ENCODE measurements around the gene FAM156A.
"Not testable (repeated sequence)": the region's sequence is repeated elsewhere in the genome, so short reads cannot be mapped to it uniquely, and the experiment has no call there.

Gene FAM156A

GRCh38 chrX:52905531-52905930 is 52.8 kb downstream of the FAM156A start:
- DNase-seq (ENCODE audit: low read depth in 2 of 2), result not testable (repeated sequence)

Data from fibroblast of skin of left biceps (primary cell).